HL-60/S4 treated with retinoic acid at 250 ng/mL for 4 days and 3 days (cell line): ENCODE measurements around the gene CHIT1.

ENCODE experiments used
- in situ Hi-C: fragments of 300-500 bp; cut with MboI; formaldehyde crosslinking; loops from 2 replicates; pipeline ENCODE4 v1.7.0; 2022; ENCODE audit warnings: low sequenced_read_pairs

Gene CHIT1

DNA sequence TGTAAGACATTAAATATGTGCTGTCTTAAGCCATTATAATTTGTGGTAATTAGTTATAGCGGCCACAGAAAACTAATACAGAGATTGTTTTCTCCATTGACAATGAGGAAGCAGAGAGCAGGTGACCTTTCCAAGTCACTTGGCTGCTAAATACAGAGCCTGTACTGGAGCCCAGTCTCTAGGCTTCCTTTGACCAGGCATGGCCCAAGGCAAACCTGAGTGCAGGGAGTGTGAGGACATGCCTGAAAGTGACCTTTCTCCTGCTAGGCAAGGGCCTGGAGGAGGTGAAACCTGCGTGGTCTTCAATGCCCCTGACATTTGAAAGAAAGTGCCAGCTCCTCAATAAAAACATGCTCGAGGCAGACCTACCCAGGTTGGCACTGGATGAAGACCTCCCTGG is 30.5 kb downstream of the CHIT1 start:
- in situ Hi-C loops: no loop called here

DNA sequence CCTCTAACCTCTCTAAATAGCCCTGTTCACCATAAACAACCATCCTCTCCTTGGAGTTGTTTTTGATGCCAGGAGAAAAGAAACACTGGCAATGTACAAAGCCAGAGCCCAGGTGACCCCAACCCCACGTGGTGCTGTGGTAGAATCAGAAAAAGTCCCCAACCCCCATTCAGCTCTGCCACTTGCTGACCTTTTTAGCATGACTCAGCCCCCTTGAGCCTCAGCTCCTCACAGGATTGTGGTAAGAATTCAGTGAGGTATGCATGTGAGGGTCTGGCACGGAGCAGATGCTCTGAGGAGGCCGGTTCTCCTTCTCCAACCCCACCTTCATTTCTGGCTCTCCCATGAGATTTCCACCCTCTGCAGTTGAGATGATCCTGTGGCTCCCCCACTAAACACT is 31.8 kb downstream of the CHIT1 start:
- in situ Hi-C loops: no loop called here

GRCh38 chr1:203196371-203196770 is 33.1 kb downstream of the CHIT1 start:
- in situ Hi-C loops: no loop called here

DNA sequence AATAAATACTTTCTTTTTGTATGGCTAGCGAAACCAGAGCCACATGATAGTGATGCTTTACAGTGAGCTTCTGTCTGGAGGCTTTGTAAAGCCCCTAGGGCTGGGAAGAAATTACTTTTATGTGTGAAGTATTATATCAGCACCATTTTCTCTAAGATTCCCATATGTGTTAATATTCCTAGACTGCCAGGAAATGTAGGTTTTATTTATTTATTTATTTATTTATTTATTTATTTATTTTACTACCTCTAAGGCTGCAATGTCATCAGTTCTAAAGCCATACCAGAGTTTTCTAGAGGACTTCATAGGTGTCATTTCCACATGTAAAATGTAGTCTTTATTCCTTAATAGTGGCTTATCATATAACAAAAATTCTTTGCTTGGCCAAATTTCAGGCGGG is 38.5 kb downstream of the CHIT1 start:
- in situ Hi-C loops: no loop called here

DNA sequence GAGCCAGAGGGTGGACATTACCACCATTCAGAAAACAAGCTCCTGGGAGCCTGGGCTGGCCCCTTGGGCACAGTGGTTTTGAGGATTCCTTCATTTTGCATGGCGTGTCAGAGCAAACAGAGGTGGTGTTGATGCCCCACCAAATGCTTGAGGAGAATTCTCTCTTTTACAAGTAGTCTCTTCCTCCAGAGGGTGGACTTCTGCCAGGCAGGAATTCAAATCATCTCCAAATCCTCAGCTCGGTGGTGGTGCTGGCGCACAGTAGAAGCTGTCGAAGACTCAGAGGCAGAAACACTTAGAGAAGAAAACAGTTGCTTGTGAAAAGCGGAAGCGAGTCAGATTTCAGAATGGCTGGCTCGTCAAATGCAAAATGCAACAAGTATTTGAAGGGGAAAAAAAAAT is 39.5 kb downstream of the CHIT1 start:
- in situ Hi-C loops: no loop called here

- in situ Hi-C loops: no loop called here
These were observed 40.7 kb downstream of the CHIT1 start for GRCh38 chr1:203188686-203189232.

GRCh38 chr1:203187689-203188264 is 41.7 kb downstream of the CHIT1 start:
- in situ Hi-C loops: no loop called here

DNA sequence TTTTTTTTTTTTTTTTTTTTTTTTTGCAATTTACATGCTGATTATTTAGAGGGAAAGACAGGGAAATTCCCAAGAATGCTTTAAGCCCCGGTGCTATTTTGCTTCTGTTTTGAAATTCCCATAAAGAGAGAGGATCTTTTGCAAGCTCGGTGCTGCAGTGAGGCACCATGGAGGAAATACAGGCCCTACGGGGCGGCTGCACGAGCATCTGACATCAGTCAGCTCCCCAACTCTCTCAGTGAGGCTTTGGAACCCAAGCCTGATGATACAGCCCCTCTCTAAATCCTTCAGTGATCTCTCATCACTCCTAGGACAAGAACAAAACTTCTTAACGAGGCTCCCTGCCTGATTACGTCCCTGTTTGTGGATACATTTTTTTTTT is 42.2 kb downstream of the CHIT1 start:
- in situ Hi-C loops: no loop called here

GRCh38 chr1:203186446-203187303 is 42.8 kb downstream of the CHIT1 start, which contains the start of gene CHI3L1:
TSS of gene CHI3L1 (minus strand) at chr1:203186704. CDS start at chr1:203186623, 81 bp downstream.
- in situ Hi-C loops: no loop called here

DNA sequence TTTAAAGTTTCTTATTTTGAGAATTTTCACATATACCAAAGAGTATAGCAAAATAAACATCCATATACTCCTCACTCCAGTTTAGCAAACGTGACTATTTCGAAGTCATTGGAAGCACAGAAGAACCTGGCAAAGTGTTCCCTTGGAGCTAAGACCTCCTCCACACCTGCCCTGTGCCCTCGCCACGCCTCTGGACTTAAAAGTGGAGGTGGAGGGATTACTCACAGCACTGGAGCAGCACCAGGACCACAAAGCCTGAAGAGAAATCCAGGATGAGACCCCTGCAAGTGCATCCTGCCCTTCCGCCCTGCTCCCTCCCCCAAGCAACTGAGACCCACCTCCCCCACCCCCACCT is 43.4 kb downstream of the CHIT1 start:
- in situ Hi-C loops: no loop called here

- in situ Hi-C loops: no loop called here
These were observed 43.9 kb downstream of the CHIT1 start for GRCh38 chr1:203185585-203185984.

DNA sequence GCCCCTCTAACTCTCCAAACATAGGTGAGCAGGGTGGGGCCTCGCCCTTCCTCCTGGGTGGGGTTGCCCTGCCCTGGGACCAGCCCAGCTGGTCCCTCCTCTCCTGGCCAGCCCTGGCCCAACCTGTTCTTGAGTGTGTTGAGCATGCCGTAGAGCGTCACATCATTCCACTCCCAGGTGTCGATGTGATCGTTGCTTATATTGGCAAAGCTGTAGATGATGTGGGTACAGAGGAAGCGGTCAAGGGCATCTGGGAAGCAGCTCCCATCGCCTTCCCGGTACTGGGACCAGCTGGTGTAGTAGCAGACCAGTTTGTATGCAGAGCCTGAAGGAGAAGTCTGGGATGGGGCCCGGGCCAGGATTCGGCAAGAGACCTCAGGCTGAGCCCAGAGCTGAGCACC is 44.4 kb downstream of the CHIT1 start:
- in situ Hi-C loops: no loop called here

DNA sequence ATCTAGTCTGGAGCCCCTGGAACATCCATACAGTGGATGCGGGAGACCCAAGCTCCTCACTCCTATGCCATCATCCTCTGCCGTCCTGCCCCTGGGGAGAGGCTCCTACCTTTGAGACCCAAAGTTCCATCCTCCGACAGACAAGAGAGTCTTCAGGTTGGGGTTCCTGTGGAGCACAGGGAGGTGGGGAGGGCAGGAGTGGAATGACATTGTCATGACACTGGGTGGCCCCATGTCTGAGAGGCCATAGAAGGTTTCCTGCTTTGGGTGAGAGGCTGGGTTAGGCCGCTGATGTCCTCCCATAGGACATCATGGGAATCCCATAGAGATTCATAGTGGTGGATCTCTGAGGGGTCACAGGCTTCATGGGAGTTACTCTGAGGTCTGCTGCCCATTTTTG is 45.0 kb downstream of the CHIT1 start:
- in situ Hi-C loops: no loop called here

- in situ Hi-C loops: no loop called here
These were observed 45.6 kb downstream of the CHIT1 start for GRCh38 chr1:203183828-203184227.

DNA sequence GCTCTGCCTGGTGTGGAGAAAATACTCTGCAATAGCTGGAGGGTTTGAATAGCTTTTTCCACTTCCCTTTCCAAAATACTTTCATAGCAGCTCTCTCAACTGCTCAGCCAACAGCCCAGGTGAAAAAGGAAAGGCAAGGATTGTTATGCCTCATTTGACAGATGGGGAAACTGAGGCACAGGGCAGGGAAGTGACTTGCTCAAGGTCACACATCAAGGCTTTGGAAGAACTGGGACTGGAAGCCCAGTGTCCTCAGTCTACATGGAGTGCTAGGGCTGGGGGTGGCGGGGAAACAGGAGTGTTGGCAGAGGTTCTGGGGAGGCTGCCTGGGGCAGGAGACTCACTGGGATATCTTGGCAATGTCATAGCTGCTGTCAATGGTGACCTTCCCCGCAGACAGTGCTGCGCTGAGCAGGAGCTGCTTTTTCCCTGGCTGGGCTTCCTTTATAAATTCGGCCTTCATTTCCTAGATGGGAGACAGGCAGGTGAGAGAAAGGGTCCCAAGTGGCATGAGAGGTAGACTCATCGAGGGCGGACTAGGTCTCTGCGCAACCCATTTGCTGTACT is 47.0 kb downstream of the CHIT1 start:
- in situ Hi-C loops: no loop called here

GRCh38 chr1:203181586-203182386 is 47.7 kb downstream of the CHIT1 start:
- in situ Hi-C loops: no loop called here

- in situ Hi-C loops: no loop called here
These were observed 48.7 kb downstream of the CHIT1 start for GRCh38 chr1:203180611-203181330.

DNA sequence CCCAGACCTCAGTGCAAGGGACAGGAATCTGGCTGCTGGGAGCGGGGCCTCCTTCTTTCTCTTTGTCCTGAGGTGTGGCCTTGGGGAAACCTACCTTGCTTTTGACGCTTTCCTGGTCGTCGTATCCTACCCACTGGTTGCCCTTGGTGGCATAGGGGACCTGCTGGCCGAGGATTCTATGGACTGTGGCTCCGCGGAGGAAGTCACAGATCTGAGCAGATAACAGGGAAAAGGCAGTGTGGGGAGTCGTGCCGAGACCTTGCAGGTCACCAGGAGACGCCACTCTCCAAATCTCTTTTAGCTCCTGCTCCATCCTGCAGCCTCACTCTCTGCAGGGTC is 49.8 kb downstream of the CHIT1 start:
- in situ Hi-C loops: no loop called here

DNA sequence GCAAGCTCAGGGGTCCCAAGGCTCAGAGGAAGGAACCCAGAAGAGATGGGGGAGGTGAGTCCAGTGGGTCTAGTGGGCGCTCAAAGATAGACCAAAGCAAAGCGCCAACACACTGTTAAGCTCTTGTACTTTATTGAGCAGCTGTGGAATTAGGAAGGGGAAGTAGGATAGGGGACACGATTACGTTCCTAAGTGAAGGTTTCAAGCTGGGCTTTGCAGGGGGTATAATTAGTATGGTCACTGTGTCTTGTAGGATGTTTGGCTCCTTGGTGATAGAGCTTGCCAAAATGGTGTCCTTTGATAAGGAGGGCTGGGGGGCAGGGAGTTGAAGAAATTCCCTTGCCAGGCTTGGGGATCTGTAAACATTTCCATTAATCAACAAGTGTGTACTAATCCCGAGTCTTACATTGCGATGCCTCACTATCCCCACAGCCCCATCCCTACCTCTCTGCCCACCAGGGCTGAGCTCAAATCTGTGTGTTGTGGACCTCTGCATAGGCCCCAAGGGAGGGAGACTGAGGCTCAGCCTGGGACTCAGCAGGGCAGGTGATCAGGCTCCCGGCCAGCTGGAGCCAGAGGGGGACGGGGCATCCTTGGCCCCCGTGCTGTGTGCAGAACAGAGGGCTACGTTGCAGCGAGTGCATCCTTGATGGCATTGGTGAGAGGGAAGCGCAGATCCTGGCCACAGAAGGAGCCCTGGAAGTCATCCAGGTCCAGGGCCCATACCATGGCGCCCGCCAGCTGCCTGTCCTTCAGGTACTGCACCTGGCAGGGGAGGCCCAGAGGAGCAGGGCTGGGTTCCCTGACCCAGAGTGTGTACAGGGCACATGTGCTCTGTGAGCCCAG is 50.4 kb downstream of the CHIT1 start:
- in situ Hi-C loops: no loop called here

DNA sequence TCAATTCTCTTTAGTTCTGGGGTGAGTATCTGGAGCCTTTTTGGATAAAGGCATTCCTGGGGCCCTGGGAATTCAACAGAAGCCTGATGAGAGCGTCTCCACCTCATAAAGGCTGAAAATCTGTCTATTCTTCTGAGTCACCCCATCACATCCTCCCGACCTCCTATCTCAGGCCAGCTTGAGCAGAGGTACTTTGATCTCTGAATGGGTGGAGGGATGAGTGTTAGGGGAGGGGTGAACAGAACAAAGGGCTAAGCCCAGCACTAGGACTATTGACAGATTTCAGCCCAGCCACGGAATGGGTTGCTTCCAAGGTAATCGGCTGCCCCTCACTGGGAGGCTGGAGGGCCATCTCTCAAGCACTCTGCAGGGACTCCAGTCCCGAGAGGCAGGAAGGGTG is 51.4 kb downstream of the CHIT1 start:
- in situ Hi-C loops: no loop called here
